HFFc6 (cell line): Measurements from ENCODE around the gene SSTR3. TPM values are rescaled to one million over a fixed set of nuclear protein-coding genes. Genes with fewer than 3 reads are reported as not detected.
A peak's percentile ranks its signal among the peaks of the same experiment; 100 is the strongest.

Experiments
- DNase-seq: peaks from one replicate; pipeline ENCODE4 v3.0.0-alpha.2; 2018
- H3K27ac Mint-ChIP-seq: 2 replicates; pipeline ENCODE4 v1.8.0; 2020; ENCODE audit warnings: mild to moderate bottlenecking, mixed read lengths
- H3K27me3 Mint-ChIP-seq: 2 replicates; pipeline ENCODE4 v1.8.0; 2021; ENCODE audit warnings: mild to moderate bottlenecking, moderate library complexity, mixed read lengths; ENCODE audit not compliant: insufficient read depth
- H3K36me3 Mint-ChIP-seq: 2 replicates; pipeline ENCODE4 v1.8.0; 2021; ENCODE audit warnings: low read depth, mixed read lengths
- H3K4me1 Mint-ChIP-seq: 2 replicates; pipeline ENCODE4 v1.8.0; 2020; ENCODE audit warnings: low read depth, mixed read lengths
- H3K4me3 Mint-ChIP-seq: 2 replicates; pipeline ENCODE4 v1.8.0; 2020; ENCODE audit warnings: mild to moderate bottlenecking, moderate library complexity, mixed read lengths
- H3K9me3 Mint-ChIP-seq: 2 replicates; pipeline ENCODE4 v1.8.0; 2020; ENCODE audit warnings: mild to moderate bottlenecking, mixed read lengths
- total RNA-seq, 6 experiments: library from RNA; stranded (reverse); fragmentation: NEBNext Ultra II Directional; extraction: Animal tissue kit (Norgen Biotek cat#: 25700); gene quantifications; 2 replicates in 1 of 6; 3 replicates in 5 of 6; pipeline ENCODE4 v1.2.3, GENCODE V29; 2021
- TF ChIP-seq, protein P1 (sequence below): fragments of 200-600 bp; sonication (generic); IDR thresholded peaks from 2 replicates; pipeline ENCODE4 v1.5.0; 2021; ENCODE audit warnings: antibody characterized with exemption, mild to moderate bottlenecking

Gene SSTR3
- total RNA-seq, 6 experiments from 2014 or later: not detected

DNA sequence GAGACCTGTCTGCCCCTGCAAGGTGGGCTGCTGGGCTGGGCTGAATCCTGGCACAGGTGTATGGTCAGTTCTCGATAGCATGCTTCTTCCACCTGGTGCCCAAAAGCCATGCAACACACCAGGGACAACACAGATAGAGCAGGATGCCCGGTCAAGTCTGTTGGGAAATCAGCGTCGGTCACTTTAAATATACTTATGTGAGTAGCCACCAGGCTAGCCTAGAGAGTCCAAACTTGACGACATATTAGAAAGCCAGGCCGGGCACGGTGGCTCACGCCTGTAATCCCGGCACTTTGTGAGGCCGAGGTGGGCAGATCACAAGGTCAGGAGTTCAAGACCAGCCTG is 33.2 kb downstream of the SSTR3 start:
- no peaks in the 10 kb centered on the region for H3K36me3 Mint-ChIP-seq
- H3K9me3 Mint-ChIP-seq: no peaks in the 10 kb centered on the region
- TF ChIP-seq, protein P1, sequence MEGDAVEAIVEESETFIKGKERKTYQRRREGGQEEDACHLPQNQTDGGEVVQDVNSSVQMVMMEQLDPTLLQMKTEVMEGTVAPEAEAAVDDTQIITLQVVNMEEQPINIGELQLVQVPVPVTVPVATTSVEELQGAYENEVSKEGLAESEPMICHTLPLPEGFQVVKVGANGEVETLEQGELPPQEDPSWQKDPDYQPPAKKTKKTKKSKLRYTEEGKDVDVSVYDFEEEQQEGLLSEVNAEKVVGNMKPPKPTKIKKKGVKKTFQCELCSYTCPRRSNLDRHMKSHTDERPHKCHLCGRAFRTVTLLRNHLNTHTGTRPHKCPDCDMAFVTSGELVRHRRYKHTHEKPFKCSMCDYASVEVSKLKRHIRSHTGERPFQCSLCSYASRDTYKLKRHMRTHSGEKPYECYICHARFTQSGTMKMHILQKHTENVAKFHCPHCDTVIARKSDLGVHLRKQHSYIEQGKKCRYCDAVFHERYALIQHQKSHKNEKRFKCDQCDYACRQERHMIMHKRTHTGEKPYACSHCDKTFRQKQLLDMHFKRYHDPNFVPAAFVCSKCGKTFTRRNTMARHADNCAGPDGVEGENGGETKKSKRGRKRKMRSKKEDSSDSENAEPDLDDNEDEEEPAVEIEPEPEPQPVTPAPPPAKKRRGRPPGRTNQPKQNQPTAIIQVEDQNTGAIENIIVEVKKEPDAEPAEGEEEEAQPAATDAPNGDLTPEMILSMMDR: no peak
- H3K4me1 Mint-ChIP-seq: peaks cover 41% of the 10 kb centered on the region
- no peak overlapping the region for H3K4me3 Mint-ChIP-seq
- H3K27ac Mint-ChIP-seq: no peak overlapping the region
- peaks cover 10% of the 10 kb centered on the region for H3K27me3 Mint-ChIP-seq
- no peak for DNase-seq

DNA sequence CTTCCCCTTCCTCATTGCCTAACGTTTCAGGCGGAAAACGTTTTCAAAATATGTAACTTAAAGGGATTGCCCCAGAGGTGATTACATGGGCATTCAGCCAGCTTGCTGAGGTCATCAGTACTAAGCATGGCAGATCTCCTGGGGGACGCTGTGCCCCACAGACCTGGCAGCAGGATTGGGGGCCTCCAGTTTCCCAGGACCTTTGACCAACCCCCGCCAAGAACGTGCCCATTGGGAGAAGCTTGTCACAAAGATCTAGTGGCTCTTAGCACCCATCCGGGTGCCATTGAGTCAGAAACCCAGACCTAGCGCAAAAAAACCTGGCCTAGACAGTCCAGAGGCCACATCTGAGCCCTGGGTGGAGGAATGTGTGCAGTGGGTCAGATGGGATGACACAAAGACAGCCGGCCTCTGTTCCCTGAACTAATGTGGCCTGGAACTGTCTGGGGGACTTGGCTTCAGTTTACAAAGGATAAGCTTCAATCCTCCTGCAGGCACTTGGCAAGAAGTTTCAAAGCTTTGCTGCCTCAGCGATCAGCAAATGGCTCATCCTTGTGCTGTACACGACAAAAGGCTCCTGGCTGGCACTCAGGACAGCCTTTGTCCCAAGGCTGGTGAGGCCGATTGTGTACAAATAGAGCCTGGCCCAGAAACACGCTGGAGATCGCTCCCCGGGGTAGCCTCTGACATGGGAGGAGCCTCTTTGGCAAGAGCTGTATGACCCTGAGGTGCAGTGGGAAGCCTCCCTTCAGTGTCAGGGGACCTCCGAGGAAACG is 33.7 kb downstream of the SSTR3 start:
- Mint-ChIP-seq H3K27me3 (peaks cover 12% of the 10 kb centered on the region), H3K27ac (no peak overlapping the region), H3K4me1 (peaks cover 41% of the 10 kb centered on the region), H3K36me3 (no peaks in the 10 kb centered on the region), H3K9me3 (no peaks in the 10 kb centered on the region), H3K4me3 (no peak overlapping the region)
- TF ChIP-seq, protein P1: no peak
- DNase-seq: no peak

DNA sequence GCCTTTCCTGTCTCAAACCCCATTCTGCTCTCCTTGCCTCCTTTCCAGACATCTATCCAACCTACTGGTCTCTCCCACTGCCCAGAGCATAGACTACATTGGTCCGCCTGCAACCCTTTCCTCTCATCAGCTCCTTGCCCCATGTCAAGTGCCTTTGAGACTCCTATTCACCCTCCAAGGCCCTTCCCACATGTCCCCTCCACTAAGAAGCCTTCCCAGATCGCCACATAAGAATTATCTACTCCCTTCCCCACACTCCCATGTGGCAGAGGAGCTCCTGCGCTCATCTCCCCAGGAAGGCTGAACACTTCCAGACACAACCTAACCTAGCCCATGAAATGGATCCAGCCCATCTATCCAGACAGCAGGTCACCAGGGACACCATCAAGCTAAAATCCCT is 34.5 kb downstream of the SSTR3 start:
- H3K27ac Mint-ChIP-seq: peak overlapping the region; percentile 58
- H3K4me1 Mint-ChIP-seq: peaks cover 41% of the 10 kb centered on the region
- no peak overlapping the region for H3K4me3 Mint-ChIP-seq
- TF ChIP-seq, protein P1: no peak
- peaks cover 13% of the 10 kb centered on the region for H3K27me3 Mint-ChIP-seq
- no peaks in the 10 kb centered on the region for H3K36me3 Mint-ChIP-seq
- H3K9me3 Mint-ChIP-seq: no peaks in the 10 kb centered on the region
- DNase-seq: no peak

DNA sequence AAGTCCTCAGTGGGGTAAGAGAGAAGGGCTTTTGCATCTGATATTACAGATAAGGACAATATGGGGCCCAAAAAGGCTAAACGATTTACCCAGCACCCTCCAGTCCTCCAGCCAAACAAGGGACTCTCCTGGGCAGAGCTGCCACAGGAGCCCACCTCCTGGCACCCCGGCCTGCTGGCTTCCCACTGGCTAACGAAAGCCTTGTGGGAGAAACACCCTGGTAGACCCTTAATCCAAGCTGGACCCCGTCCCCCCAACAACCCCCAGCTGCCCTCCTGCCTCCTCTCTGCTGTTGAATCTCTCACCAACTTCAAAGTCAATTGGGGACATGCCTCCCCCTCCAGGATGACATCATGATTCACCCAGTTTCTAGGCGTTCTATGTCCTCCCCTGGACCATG is 35.1 kb downstream of the SSTR3 start:
- H3K9me3 Mint-ChIP-seq: no peaks in the 10 kb centered on the region
- H3K4me1 Mint-ChIP-seq: peaks cover 41% of the 10 kb centered on the region
- no peaks in the 10 kb centered on the region for H3K36me3 Mint-ChIP-seq
- TF ChIP-seq, protein P1: no peak
- no peak for DNase-seq
- peak overlapping the region; percentile 96 for H3K27ac Mint-ChIP-seq
- H3K27me3 Mint-ChIP-seq: peaks cover 13% of the 10 kb centered on the region
- no peak overlapping the region for H3K4me3 Mint-ChIP-seq

DNA sequence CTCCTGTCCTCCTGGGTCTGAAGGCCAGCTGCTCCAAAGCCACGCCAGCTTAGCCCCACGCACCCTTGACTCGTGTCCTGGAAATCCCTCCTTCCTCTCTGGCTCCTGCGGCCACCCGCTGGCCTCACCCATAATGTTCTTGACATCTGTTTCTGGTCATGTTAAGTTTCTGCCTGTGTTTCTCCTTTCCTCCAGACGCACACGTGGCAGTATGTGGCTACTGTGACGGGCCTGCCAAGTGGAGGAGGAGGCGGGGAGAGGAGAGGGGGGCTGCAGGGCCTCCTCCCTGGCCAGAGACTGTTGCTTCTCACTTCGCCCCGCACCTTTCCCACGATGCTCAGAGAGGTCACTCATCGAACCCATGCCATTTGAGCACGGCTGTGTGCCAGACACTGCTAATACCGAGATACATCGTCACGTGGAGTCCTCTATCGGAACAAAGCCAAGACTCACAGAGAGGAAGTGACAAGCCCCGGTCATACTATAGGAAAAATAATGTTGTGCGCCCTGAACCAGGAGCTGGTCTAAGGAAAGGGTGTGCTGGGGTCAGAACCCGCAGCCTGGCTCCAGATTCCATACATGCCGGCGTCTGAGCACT is 35.7 kb downstream of the SSTR3 start:
- Mint-ChIP-seq H3K4me1 (peaks cover 37% of the 10 kb centered on the region), H3K4me3 (peak overlapping the region; percentile 80), H3K36me3 (no peaks in the 10 kb centered on the region), H3K9me3 (no peaks in the 10 kb centered on the region), H3K27ac (peak overlapping the region; percentile 96), H3K27me3 (peaks cover 17% of the 10 kb centered on the region)
- TF ChIP-seq, protein P1: no peak
- DNase-seq: peak; percentile 68
